ENCODE data around the gene JTB.
A peak's percentile ranks its signal among the peaks of the same experiment; 100 is the strongest.

The JTB gene

GRCh38 chr1:153946622-153947241, 30.7 kb downstream of the JTB start, which contains the start of gene DENND4B:
TSS of gene DENND4B (minus strand) at chr1:153946718. CDS start at chr1:153944374, 2,344 bp downstream.
- TF ChIP-seq CTCF (IDR thresholded peaks at IDR 0.05; ENCODE audit: extremely low read depth, missing control alignments), result peak; percentile 85
- DNase-seq (ENCODE audit: low spot score), result peak; percentile 95

- TF ChIP-seq CTCF (IDR thresholded peaks at IDR 0.05; ENCODE audit: extremely low read depth, missing control alignments), result no peak
- peak; percentile 97 for DNase-seq (ENCODE audit: low spot score)
Measured at GRCh38 chr1:153945795-153946621, 31.5 kb downstream of the JTB start.

GRCh38 chr1:153945131-153945794, 32.2 kb downstream of the JTB start:
- DNase-seq (ENCODE audit: low spot score), result peak; percentile 88

GRCh38 chr1:153944827-153945117, 32.7 kb downstream of the JTB start:
- DNase-seq (ENCODE audit: low spot score), result no peak
- no peak for TF ChIP-seq CTCF (IDR thresholded peaks at IDR 0.05; ENCODE audit: extremely low read depth, missing control alignments)

More at GRCh38 chr1:153945131-153945794, 32.2 kb downstream of the JTB start:
- TF ChIP-seq CTCF (IDR thresholded peaks at IDR 0.05; ENCODE audit: extremely low read depth, missing control alignments), result no peak

- DNase-seq (ENCODE audit: low spot score), result no peak
- TF ChIP-seq CTCF (IDR thresholded peaks at IDR 0.05; ENCODE audit: extremely low read depth, missing control alignments), result no peak
Measured at GRCh38 chr1:153944005-153944826, 33.3 kb downstream of the JTB start.

GRCh38 chr1:153942766-153943549, 34.5 kb downstream of the JTB start:
- TF ChIP-seq CTCF (IDR thresholded peaks at IDR 0.05; ENCODE audit: extremely low read depth, missing control alignments), result no peak

More at GRCh38 chr1:153942766-153943549, 34.5 kb downstream of the JTB start:
- no peak for DNase-seq (ENCODE audit: low spot score)
